ENCODE data around the gene RFTN2. TPM values are rescaled to one million over a fixed set of nuclear protein-coding genes. Genes with fewer than 3 reads are reported as not detected.
A peak's percentile ranks its signal among the peaks of the same experiment; 100 is the strongest.
"Not testable (repeated sequence)": the region's sequence is repeated elsewhere in the genome, so short reads cannot be mapped to it uniquely, and the experiment has no call there.

RFTN2 gene
- total RNA-seq, 2 experiments from 2014 or later, result not detected

GRCh38 chr2:197700960-197701359, 25.6 kb upstream of the RFTN2 start:
- H3K36me3 ChIP-seq (ENCODE audit: insufficient read depth, low read length), result no peaks in the 10 kb centered on the region
- H3K27ac ChIP-seq (ENCODE audit: low read depth, low read length, poor library complexity, severe bottlenecking), result no peak overlapping the region
- H3K4me1 ChIP-seq (ENCODE audit: insufficient read depth, low read length, poor library complexity, severe bottlenecking), result peaks cover 8% of the 10 kb centered on the region
- H3K4me3 ChIP-seq (ENCODE audit: low read depth, low read length, poor library complexity, severe bottlenecking), result no peak overlapping the region
- peaks cover 1% of the 10 kb centered on the region; the same call in 1 of the 2 replicates for H4K20me1 ChIP-seq (ENCODE audit: insufficient read depth, low read length)
- H3K9me2 ChIP-seq (ENCODE audit: insufficient read depth, low read length), result no peaks in the 10 kb centered on the region
- POLR2A ChIA-PET, result no interaction called here
- no peak for DNase-seq (ENCODE audit: low spot score)
- no peak overlapping the region for H3K4me2 ChIP-seq (ENCODE audit: low read length)
- CTCF ChIA-PET (ENCODE audit: unreplicated experiment), result no interaction called here
- peaks cover 6% of the 10 kb centered on the region; the same call in 1 of the 2 replicates for H3K79me2 ChIP-seq (ENCODE audit: insufficient read depth, low read depth, low read length)
- TF ChIP-seq EZH2phosphoT487 (IDR thresholded peaks at IDR 0.05; ENCODE audit: borderline replicate concordance, low read depth, low read length), result no peak
- TF ChIP-seq CTCF (conservative IDR thresholded peaks at IDR 0.05; ENCODE audit: low read length), result no peak
- no TSS peak for BruUV-seq (replicated peaks)
- intact Hi-C loops (cut with micrococcal nuclease; ENCODE audit: unreplicated experiment), result loop anchor here (10.0 kb wide), 1 partner anchor 1056 kb away; no protein-coding TSS in a partner anchor
- peak overlapping the region; percentile 56; the same call in 1 of the 2 replicates for H2AFZ ChIP-seq (ENCODE audit: low read length)
- H3K9me3 ChIP-seq (ENCODE audit: low read length), result no peaks in the 10 kb centered on the region

- H3K4me2 ChIP-seq (ENCODE audit: low read length); H3K4me3 ChIP-seq (ENCODE audit: low read depth, low read length, poor library complexity, severe bottlenecking); DNase-seq (ENCODE audit: low spot score); H4K20me1 ChIP-seq (ENCODE audit: insufficient read depth, low read length); POLR2A ChIA-PET; H3K79me2 ChIP-seq (ENCODE audit: insufficient read depth, low read depth, low read length); H3K4me1 ChIP-seq (ENCODE audit: insufficient read depth, low read length, poor library complexity, severe bottlenecking); H3K36me3 ChIP-seq (ENCODE audit: insufficient read depth, low read length); H3K9me3 ChIP-seq (ENCODE audit: low read length); CTCF ChIA-PET (ENCODE audit: unreplicated experiment); H2AFZ ChIP-seq (ENCODE audit: low read length); BruUV-seq (replicated peaks); H3K9me2 ChIP-seq (ENCODE audit: insufficient read depth, low read length); H3K27ac ChIP-seq (ENCODE audit: low read depth, low read length, poor library complexity, severe bottlenecking): not testable (repeated sequence)
- intact Hi-C loops (cut with micrococcal nuclease; ENCODE audit: unreplicated experiment), result loop anchor here (10.0 kb wide), 1 partner anchor 1055 kb away; no protein-coding TSS in a partner anchor
Observed at GRCh38 chr2:197699724-197700123, 24.3 kb upstream of the RFTN2 start.

- DNase-seq (ENCODE audit: low spot score); H3K9me2 ChIP-seq (ENCODE audit: insufficient read depth, low read length); CTCF ChIA-PET (ENCODE audit: unreplicated experiment); H3K36me3 ChIP-seq (ENCODE audit: insufficient read depth, low read length); H3K4me1 ChIP-seq (ENCODE audit: insufficient read depth, low read length, poor library complexity, severe bottlenecking); H3K27ac ChIP-seq (ENCODE audit: low read depth, low read length, poor library complexity, severe bottlenecking); H2AFZ ChIP-seq (ENCODE audit: low read length); H3K4me3 ChIP-seq (ENCODE audit: low read depth, low read length, poor library complexity, severe bottlenecking); POLR2A ChIA-PET; intact Hi-C loops (cut with micrococcal nuclease; ENCODE audit: unreplicated experiment); H4K20me1 ChIP-seq (ENCODE audit: insufficient read depth, low read length); H3K4me2 ChIP-seq (ENCODE audit: low read length); H3K9me3 ChIP-seq (ENCODE audit: low read length); H3K79me2 ChIP-seq (ENCODE audit: insufficient read depth, low read depth, low read length); BruUV-seq (replicated peaks): not testable (repeated sequence)
Observed at GRCh38 chr2:197696571-197696970, 21.2 kb upstream of the RFTN2 start.

GRCh38 chr2:197695971-197696370, 20.6 kb upstream of the RFTN2 start:
- DNase-seq (ENCODE audit: low spot score); POLR2A ChIA-PET; H3K27ac ChIP-seq (ENCODE audit: low read depth, low read length, poor library complexity, severe bottlenecking); H4K20me1 ChIP-seq (ENCODE audit: insufficient read depth, low read length); intact Hi-C loops (cut with micrococcal nuclease; ENCODE audit: unreplicated experiment); H3K4me2 ChIP-seq (ENCODE audit: low read length); BruUV-seq (replicated peaks); H3K9me3 ChIP-seq (ENCODE audit: low read length); H3K4me1 ChIP-seq (ENCODE audit: insufficient read depth, low read length, poor library complexity, severe bottlenecking); H2AFZ ChIP-seq (ENCODE audit: low read length); H3K9me2 ChIP-seq (ENCODE audit: insufficient read depth, low read length); H3K79me2 ChIP-seq (ENCODE audit: insufficient read depth, low read depth, low read length); H3K4me3 ChIP-seq (ENCODE audit: low read depth, low read length, poor library complexity, severe bottlenecking); H3K36me3 ChIP-seq (ENCODE audit: insufficient read depth, low read length); CTCF ChIA-PET (ENCODE audit: unreplicated experiment): not testable (repeated sequence)

- H3K9me2 ChIP-seq (ENCODE audit: insufficient read depth, low read length); H3K9me3 ChIP-seq (ENCODE audit: low read length); BruUV-seq (replicated peaks); H3K36me3 ChIP-seq (ENCODE audit: insufficient read depth, low read length); H3K79me2 ChIP-seq (ENCODE audit: insufficient read depth, low read depth, low read length); CTCF ChIA-PET (ENCODE audit: unreplicated experiment); H4K20me1 ChIP-seq (ENCODE audit: insufficient read depth, low read length); POLR2A ChIA-PET; intact Hi-C loops (cut with micrococcal nuclease; ENCODE audit: unreplicated experiment); H3K4me1 ChIP-seq (ENCODE audit: insufficient read depth, low read length, poor library complexity, severe bottlenecking); H3K27ac ChIP-seq (ENCODE audit: low read depth, low read length, poor library complexity, severe bottlenecking); H3K4me2 ChIP-seq (ENCODE audit: low read length); H2AFZ ChIP-seq (ENCODE audit: low read length); H3K4me3 ChIP-seq (ENCODE audit: low read depth, low read length, poor library complexity, severe bottlenecking); DNase-seq (ENCODE audit: low spot score): not testable (repeated sequence)
Observed at GRCh38 chr2:197695206-197695605, 19.8 kb upstream of the RFTN2 start.
